HepG2 (cell line): ENCODE data around the gene DDN. TPM values are rescaled to one million over a fixed set of nuclear protein-coding genes. Genes with fewer than 3 reads are reported as not detected.

Experiments
- DR1 ChIP-seq: sonication (generic); formaldehyde crosslinking; IDR thresholded peaks from 2 replicates; pipeline ENCODE4 v1.8.0; 2021; ENCODE audit warnings: mild to moderate bottlenecking, missing genetic modification reagents, inconsistent platforms
- DZIP1 ChIP-seq: sonication (generic); formaldehyde crosslinking; IDR thresholded peaks from 2 replicates; pipeline ENCODE4 v1.5.0; 2020; ENCODE audit warnings: mild to moderate bottlenecking, missing genetic modification reagents
- HOXA3 ChIP-seq: sonication (generic); formaldehyde crosslinking; IDR thresholded peaks from 2 replicates; pipeline ENCODE4 v1.5.0; 2020; ENCODE audit warnings: missing genetic modification reagents
- NBN ChIP-seq: fragments of 450-650 bp; conservative IDR thresholded peaks from 2 replicates; pipeline ENCODE4 v1.6.1; 2017
- NR1H2 ChIP-seq: sonication (generic); formaldehyde crosslinking; IDR thresholded peaks from 2 replicates; pipeline ENCODE4 v1.8.1; 2022; ENCODE audit warnings: low read depth, missing genetic modification reagents, borderline replicate concordance
- TEF ChIP-seq: sonication (generic); formaldehyde crosslinking; IDR thresholded peaks from 2 replicates; pipeline ENCODE4 v1.5.0; 2020; ENCODE audit warnings: missing genetic modification reagents
- ZBTB40 ChIP-seq, 2 experiments: fragments of 450-650 bp in 1 of 2; sonication (generic) in 1 of 2; formaldehyde crosslinking in 1 of 2; IDR thresholded peaks; 2 replicates each; pipeline versions ENCODE4 v1.6.1 to v1.8.0; 2016 to 2022; ENCODE audit warnings: antibody characterized with exemption in 1 of 2, mild to moderate bottlenecking in 1 of 2, missing genetic modification reagents in 1 of 2
- ZGPAT ChIP-seq: IDR thresholded peaks from 2 replicates; pipeline ENCODE4 v1.6.1; 2016; ENCODE audit warnings: mild to moderate bottlenecking
- ZSCAN5A ChIP-seq: sonication (generic); formaldehyde crosslinking; IDR thresholded peaks from 2 replicates; pipeline ENCODE4 v1.8.0; 2022; ENCODE audit warnings: mild to moderate bottlenecking, missing genetic modification reagents, borderline replicate concordance
- polyA plus RNA-seq, 8 experiments: library from polyadenylated mRNA; depleted of rRNA in 3 of 8; stranded (reverse) in 7 of 8; unstranded in 1 of 8; fragments of >200 nt; fragmentation: Illumina TruSeq in 4 of 8; extraction: Trizol in 4 of 8; gene quantifications; 2 replicates each; pipeline versions ENCODE4 v1.2.1 to v1.2.3, GENCODE V29; 2011 to 2016; ENCODE audit warnings: low read depth in 4 of 8, missing spikeins in 1 of 8, mixed read lengths in 1 of 8; ENCODE audit not compliant: insufficient read depth in 1 of 8
- total RNA-seq, 5 experiments: library from RNA; depleted of rRNA; stranded (reverse); fragments of >200 nt; fragmentation: Illumina TruSeq; extraction: Trizol; gene quantifications; 2 replicates each; pipeline ENCODE4 v1.2.3, GENCODE V29; 2016; ENCODE audit warnings: low read depth in 1 of 5

The DDN gene
- total and polyA plus RNA-seq, 2 of the 13 experiments (the other 11 are each of a cell fraction or from before 2014, with no cell fraction given), result 0.24 to 0.53 TPM

- TF ChIP-seq ZBTB40 (IDR thresholded peaks at IDR 0.05) (no peak), ZBTB40 (CRISPR knock-in tag; IDR thresholded peaks at IDR 0.05) (no peak), TEF (CRISPR knock-in tag) (no peak), ZSCAN5A (CRISPR knock-in tag) (no peak), ZGPAT (CRISPR knock-in tag) (peak; percentile 72; the same call in 1 of the 2 replicates), DZIP1 (no peak), NR1H2 (no peak), DR1 (CRISPR knock-in tag) (peak; percentile 66), NBN (no peak), HOXA3 (CRISPR knock-in tag) (peak; percentile 55)
Measured at GRCh38 chr12:48957141-48958048, 41.8 kb downstream of the DDN start, which contains the start of gene ARF3 (continued).
